Embryonic facial prominence (tissue), 1 donor: Measurements from ENCODE around the gene CARD11.

ENCODE experiments used
- DNase-seq: peaks from one replicate; pipeline ENCODE4 v3.0.0-alpha.2; 2016; ENCODE audit errors: extremely low spot score

The CARD11 gene

DNA sequence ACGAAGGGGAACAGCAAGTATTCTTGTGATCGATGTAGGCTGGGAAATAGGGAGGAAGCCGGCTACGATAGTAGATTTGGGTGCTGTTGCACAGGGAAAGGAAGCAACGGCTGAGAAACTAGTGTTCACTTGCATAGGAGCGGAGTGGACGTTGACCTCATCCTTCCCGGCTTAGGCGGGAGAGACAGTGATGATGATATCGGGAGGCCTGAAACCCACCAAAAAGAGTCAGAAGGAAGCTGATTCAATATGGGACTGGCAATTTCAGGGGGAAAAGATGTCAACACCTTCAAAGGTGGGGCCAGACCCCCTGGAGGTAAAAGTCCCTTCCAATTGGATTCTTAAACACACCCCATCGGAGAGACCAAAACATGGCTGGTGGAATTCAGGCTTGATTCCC, 61.3 kb downstream of the CARD11 start:
- DNase-seq = no peak

DNA sequence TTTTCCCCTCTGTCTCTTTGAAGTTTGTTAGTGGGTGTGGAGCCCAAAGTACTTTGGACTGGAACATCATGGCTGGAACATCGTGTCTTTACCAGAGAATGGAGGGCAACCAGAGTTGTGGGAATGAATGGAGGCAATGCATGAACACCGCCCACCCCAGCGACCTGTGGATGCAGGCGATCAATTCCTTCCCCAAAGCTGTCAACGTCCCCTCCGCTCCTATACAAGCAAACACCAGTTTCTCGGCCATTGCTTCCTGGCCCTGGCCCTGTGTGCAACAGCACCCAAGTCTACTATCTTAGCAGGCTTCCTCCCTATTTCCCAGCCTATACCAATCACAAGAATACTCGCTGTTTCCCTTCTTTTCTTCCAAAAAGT, 62.6 kb downstream of the CARD11 start:
- DNase-seq = no peak

DNA sequence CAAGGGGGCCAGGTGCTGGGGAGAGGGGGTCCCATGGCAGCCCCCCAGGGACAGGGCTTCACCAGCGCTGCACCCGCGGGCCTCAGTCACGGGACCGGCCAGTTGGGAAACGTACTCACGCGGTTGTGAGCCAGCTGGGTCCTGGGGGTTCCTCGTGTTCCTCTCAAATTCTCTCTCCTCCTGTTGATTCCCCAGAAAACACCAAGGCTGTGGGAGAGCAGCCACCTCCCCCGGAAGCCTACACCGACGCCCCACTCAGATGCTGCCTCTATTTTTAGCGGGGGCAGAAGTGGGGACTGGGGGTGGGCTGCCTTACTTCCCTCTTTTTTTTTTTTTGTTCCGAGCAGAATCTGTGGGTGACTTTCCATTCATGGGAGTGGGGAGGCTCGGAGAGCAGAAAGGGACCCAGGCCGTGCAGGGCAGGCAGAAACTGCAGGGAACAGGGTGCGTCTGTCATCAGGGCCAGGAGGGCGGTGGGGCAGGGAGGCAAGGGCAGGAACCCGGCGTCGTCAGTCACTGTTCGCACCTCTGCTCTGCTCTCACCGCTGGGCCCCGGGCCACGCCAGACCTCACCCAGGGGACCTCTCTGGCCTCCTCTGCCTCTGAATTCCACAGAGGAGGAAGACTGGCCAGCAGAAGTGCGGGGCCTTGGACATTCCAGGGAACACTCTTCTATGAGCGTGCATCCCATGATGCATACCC, 63.1 kb downstream of the CARD11 start:
- no peak for DNase-seq

DNA sequence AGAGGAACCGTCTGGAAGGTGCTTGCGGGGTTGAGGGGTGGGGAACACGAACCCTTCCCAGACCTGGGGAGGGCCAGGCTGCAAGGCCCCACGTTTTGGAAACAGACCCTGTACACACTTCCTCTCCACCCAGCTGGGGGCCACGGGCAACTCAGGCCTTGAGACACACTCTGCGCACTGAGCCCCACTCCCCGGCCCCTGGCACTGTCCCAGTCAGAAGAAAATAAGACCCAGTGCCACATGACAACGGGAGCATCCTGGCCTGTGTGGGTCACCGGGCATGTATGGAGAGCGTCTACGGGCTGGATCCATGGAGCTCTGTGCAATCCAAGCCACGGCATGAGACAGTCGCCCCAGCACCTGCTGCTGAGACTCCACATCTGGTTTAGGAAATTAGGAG, 63.7 kb downstream of the CARD11 start:
- DNase-seq = no peak

DNA sequence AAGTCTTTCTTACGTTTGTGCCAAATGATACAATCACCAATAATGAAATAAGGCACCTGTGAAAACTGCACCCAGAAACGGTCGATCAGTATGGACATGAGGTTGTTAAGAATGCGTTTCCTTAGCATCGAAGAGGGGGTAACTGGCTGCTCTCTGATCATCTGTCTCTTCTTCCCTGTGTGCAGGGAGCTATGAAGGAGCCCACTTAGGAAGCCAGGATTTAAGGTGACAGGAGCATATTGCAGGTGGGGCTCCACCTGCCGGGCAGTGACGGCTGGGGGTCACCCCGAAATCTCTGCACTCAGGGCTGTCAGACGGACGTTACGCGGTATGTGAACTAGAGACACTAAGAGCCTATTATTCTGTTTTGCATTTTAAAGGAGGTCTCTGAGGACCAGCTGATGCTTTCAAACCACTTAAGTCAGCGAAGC, 64.5 kb downstream of the CARD11 start:
- DNase-seq = no peak

DNA sequence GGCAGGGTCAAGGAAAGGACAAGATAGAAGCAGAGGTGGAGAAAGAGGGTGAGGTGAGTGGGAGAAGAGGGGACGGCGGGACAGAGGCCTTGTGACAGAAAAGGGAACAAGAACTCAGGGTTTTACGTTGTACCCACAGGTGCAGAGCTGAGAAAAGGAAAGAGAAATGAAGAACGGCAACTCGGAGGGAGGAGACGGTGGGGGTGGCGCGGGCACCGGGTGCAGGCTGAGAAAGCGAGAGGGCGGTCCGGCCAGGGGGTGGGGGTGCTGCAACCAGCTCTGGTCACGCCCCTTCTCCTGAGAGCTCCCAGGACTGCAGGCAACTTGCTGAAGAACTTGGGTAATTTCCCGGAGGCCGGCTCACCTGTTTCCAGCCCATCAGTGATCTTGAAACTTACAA, 65.3 kb downstream of the CARD11 start:
- no peak for DNase-seq

DNA sequence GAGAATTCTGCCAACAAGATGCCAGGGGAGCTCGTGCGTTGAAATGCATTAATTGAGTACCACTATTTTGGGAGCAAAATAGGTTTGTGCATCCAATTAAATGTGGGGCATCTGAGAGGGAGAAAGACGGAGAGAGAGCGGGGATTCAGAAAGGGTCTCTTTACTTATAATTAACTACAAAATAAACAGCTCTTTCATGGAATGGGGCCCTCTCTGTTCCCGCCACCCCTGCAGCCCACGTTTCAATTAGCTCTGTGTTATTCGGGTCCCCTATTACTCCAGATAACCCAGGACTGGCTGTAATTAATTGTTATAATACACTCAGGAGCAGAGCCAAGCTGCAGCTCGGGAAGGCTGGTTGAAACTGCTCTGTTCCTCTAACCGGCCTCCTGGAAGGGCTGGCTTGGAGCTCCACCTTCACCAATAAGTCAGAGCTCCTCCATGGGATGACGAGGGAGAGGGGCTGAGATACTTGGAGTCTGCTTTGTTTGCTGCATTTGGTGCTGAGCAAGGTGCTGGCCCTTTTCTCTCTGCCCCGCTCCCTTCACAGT, 67.8 kb downstream of the CARD11 start:
- no peak for DNase-seq

DNA sequence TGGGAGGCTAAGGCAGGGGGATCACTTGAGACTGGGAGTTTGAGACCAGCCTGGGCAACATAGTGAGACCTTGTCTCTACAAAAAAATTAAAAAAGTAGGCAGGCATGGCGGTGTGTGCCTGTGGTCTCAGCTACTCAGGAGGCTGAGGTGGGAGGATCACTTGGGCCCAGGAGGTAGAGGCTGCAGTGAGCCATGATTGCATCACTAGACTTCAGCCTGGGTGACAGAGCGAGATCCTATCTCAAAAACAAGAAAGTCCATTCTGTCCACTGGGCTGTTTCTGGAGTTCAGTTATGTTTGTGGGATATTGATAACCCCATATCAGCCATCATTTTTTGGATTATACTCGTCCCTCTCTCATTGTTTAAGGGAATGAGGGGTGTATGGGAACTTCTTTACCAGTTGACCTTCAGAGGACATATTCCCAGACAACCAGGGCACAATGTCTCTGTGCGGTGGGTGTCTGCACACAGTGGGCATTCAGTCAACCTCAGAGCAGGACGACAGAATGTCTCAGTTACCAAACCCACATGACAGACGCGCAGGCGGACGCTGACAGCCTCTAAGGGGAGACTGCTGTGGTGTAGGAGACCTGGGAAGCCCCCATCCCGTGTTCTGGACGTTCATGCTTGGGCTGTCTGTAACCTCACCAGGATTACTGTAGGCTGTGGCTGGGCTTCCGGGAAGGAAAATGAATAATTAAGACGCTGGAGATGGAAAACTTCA, 69.4 kb downstream of the CARD11 start:
- no peak for DNase-seq

DNA sequence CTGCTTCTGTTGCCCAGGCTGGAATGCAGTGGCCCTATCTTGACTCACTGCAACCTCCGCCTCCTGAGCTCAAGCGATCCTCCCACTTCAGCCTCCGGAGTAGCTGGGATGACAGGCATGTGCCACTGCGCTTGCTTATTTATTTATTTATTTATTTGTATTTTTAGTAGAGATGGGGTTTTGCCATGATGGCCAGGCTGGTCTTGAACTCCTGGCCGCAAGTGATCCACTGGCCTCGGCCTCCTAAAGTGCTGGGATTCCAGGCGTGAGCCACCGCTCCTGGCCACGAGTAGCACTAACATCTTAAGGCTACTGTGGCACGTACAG, 70.9 kb downstream of the CARD11 start:
- no peak for DNase-seq

DNA sequence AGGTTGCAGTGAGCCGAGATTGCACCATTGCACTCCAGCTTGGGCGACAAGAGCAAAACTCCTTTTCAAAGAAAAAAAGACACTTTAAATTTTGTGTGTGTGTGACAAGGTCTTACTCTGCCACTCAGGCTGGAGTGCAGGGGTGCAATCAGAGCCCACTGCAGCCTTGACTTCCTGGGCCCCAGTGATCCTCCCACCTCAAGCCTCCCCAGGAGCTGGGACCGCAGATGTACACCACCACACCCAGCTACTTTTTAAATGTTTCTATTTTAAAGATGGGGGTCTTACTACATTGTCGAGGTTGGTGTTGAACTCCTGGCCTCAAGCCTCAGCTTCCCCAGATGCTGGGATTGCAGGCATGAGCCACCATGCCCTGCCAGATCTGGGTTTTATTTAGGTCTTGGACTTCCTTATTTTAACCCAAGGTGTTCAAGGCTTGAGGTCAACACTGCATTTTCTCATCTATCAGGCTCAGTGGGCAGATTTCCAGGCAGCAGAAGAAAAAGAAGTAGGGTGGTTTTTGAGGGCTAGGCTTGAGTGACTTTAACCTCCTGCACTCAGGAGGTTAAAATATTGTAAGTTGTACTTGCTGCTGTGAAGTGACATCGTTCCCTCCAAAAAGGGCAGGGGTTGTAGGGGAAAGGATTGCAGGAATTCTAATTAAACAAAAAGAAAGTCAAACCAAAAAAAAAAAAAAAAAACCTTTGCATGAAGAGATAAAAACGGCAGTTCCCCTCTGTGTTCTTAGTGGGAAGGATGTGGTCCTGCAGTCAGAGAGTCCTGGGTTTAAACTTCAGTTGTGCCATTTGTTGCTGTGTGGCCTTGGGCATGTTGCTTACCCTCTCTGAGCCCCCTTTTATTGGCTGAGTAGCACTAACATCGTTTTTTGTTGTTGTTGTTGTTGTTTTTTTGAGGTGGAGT, 71.5 kb downstream of the CARD11 start:
- DNase-seq = no peak

DNA sequence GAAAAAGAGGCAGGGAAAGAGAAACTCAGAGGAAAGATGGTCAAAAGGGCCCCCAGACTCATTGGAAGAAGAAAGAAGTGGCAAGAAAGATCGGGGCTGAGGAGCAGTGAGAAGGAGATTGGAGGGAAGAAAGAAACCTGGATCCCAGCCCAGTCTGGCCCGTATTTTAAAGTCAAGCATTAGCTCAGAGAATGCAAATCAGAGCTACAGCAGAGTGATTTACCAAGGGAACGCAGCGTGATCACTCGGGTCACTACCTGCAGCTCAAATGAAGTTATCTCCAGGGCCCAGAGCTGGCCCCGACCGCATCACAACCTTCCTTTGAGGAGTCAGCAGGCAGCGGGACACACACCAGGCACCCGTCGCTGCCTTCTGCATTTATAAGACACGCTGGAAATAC, 72.8 kb downstream of the CARD11 start:
- DNase-seq = no peak

DNA sequence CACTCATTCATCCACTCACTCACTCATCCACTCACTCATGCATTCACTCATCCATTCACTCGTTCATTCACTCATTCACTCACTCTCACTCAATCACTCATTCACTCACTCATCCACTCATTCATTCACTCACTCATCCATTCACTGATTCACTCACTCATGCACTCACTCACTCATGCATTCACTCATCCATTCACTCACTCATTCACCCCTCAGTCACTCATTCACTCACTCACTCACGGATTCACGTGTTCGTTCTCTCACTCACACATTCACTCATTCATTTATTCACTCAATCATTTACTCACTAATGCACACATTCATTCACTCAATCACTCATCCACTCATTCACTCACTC, 73.4 kb downstream of the CARD11 start:
- no peak for DNase-seq

DNA sequence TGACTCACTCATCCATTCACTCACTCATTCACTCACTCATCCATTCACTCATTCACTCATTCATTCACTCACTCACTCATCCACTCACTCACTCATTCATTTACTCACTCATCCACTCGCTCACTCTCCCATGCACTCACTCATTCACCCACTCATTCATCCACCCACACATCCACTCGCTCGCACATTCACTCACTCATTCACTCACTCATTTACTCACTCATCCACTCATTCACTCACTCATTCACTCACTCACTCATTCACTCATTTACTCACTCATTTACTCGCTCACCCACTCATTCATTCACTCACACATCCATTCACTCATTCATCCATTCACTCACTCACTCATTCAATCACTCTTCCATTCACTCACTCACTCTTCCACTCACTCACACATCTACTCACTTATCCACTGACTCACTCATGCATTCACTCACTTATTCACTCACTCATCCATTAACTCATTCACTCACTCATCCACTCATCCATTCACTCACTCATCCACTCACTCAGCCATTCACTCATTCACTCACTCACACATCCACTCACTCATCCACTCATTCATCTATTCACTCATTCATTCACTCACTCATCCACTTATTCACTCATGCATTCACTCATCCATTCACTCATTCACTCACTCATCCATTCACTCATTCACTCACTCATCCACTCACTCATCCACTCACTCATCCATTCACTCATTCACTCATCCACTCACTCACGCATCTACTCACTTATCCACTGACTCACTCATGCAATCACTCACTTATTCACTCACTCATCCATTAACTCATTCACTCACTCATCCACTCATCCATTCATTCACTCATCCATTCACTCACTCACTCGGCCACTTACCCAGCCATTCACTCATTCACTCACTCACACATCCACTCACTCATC, 74.0 kb downstream of the CARD11 start:
- DNase-seq = no peak

DNA sequence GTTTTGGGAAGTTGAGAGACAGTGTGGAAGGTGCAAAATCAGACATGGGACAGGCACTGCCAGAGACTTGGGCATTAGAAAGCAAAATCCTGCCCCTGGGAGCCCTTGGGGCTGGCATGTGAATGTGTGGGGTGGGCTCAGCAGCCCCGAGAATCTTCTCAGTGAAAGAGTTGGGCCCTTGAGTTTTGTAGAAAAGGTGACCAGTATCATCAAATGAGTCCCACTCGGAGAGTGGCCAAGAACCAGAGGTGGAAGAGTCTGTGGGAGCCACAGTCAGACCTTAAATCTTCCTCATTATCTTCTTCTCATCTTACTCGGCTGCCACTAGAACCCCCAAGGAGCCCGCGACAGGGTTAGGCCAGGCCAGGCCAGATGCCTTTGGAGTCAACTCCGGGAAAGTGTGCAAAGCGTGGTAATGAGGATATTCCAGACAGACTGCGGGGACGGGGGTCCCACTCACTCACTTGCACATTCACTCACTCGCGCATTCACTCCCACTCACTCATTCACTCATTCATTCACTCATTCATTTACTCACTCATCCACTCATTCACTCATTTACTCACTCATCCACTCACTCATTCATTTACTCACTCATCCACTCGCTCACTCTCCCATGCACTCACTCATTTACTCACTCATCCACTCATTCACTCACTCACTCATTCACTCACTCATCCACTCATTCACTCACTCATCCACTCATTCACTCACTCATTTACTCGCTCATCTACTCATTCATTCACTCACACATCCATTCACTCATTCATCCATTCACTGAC, 74.9 kb downstream of the CARD11 start:
- no peak for DNase-seq

DNA sequence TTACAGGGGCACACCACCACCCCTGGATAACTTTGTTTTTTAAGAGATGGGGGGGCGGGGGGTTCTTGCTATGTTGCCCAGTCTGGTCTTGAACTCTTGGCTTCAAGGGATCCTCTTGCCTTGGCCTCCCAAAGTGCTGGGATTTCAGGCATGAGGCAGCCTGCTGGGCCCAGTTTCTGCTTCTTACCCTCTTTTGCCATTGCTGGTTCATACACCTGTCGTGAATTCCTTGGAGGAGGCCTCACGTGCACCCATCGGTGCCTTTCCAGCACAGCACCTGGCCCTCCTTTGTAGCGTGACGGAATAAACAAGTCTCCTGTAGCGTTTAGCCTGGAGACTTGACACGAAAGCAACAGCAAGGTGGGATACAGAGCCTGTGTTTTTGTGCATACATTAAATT, 75.5 kb downstream of the CARD11 start:
- no peak for DNase-seq

DNA sequence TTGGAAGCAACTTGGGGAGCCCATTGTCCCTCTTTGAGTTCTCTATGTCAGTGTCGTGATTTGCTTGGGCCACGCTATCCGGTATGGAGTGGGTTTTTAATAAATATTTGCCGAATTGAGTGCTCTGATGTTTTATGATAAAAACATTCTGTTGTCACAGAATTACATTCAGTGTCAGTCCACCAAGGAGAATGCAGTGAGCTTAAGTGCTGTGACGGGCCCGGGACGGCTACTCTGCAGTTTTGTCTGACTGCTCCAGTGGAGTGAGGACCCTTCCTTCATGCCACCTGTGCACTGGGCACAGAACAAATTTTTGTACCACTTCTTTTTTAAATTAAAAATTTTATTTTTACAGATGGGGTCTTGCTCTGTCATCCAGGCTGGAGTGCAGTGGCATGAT, 76.0 kb downstream of the CARD11 start:
- no peak for DNase-seq

DNA sequence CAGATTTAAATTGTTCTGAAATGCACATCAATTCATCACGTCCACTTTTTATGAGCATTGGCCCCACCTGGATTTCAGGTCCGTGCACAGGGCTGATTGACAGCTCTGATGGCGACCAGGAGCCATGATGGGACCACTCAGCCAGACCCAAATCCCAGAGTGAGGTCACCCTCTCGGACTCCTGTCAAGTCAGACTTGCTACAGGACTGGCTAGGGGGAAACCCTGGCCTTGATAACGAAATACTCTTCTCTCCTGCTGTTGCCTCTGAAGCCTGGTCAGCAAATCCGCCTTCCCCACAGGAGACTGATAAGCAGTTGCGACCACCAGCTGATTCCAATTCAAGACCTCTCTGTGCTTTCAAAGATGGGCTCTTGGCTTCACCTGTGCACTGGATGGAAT, 76.4 kb downstream of the CARD11 start:
- no peak for DNase-seq

DNA sequence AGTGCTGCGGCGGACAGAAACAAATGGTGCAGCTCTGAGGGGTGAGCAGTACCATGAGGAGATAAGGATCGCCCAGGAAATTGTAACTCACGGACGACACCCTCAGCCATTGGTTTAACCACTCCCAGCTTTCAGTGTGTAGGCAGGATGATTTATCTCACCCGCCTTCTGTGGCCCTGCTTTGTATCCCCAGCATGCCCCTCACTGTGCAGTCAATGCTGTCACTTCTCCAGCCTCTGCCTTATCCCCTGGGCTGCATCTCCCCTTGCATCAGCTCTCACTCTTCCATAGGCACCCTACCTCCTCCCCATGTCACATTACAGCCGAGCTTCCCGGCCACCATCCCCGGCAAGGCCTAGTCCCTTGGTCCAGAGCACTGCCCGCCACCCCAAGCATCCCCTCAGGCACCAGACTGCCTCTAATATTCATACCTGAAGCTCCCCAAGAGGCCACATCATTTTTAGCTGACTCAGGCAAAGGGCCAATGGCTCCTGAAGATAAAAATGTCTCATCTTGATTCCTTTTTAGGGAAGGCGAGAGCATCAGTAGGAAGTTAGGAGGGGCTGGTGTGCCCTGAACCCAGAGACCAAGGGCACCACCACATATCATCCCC, 77.1 kb downstream of the CARD11 start:
- DNase-seq = no peak

DNA sequence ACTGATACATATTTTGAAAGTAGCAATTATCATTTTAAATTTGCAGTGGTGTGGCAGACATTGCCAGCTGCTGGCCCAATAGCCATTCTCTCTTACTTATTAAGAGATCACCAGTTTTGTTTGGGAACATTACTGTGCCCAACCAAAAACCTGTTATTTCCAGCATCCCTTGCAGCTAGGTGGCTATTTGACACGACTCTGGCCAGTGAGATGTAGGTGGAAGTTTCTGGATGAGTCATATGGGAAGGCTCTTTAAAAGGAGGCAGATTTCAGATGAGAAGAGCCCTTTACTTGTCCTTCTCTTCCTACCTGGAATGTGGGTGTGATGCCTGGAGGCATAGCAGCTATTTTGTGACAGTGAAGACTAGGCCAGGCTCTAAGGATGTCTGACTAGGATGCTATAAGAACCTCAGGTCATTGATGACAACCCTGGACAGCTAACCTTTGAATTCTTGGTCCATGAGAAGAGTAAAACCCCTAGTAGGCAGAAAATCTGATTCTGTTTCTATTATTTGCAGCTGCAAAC, 77.9 kb downstream of the CARD11 start:
- DNase-seq = no peak

DNA sequence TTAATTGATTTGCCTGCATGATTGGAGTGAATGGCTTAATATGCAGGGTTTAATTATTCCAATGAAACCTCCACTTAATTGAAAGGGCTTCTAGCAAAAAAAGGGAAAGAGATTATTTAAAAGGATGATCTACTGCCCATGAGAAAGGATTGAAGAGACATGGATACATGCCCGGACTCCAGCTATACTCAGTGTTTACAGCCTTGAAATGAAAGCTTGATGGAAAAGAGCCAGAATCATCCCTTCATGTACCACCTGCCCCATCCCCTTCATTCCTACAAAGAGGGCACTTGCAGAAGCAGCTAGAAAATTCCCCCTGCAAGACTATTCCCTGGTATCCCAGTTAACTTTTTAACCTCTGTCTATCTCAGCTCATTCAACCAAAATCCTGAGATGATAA, 78.4 kb downstream of the CARD11 start:
- DNase-seq = no peak
